Ecto neural progenitor cell (in vitro differentiated cells): ENCODE measurements around the gene CES4A.
"Not testable (repeated sequence)": the region's sequence is repeated elsewhere in the genome, so short reads cannot be mapped to it uniquely, and the experiment has no call there.

Source experiments
- DNase-seq: peaks from one replicate; pipeline ENCODE4 v3.0.0-alpha.2; 2018; ENCODE audit warnings: low spot score

Gene CES4A

DNA sequence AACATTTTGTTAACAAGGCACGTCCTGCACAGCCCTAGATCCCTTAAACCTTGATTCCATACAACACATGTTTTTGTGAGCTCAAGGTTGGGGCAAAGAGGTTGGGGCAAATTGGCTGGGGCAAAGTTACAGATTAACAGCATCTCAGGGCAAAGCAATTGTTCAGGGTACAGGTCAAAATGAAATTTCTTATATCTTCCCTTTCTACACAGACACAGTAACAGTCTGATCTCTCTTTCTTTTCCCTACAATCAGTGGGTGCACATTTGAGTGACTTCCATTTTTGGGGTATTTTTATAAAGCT lies 32.3 kb upstream of the CES4A start:
- DNase-seq: not testable (repeated sequence)

DNA sequence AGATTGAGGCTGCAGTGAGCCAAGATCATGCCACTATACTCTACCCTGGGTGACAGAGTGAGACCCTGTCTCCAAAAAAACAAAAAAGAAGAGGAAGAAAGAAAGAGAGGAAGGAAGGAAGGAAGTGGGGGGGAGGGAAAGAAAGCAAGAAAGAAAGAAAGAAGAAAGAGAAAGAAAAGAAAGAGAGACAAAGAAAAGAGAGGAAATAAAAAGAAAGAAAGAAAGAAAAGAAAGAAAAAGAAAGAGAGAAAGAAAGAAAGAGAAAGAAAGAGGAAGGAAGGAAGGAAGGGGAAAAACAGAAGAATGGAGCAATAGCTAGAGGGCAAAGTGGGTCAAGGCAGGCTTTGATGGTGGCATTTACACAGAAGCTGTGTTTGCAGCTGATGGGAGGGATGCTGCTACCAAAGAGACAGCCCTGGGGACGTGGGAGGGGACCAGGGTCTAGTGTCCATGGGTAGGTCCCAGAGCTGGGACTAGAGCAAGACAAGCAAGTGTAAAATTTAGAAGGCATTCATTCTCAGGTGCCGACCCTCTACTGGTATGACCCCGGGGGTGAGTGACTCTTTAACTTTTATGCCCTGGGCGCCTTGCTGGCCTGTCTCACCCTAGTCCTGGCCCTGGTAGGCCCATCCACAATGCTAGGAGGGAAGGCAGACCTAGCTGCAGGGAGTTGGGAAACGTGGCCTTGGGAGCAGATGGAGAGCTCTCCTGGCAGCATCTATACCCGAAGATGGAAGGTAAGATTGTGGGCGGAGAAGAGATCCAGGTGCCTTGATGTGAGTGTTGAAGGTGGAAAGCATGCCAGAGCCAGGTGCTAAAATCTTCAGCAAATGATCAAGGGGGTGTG lies 29.3 kb upstream of the CES4A start:
- no peak for DNase-seq

DNA sequence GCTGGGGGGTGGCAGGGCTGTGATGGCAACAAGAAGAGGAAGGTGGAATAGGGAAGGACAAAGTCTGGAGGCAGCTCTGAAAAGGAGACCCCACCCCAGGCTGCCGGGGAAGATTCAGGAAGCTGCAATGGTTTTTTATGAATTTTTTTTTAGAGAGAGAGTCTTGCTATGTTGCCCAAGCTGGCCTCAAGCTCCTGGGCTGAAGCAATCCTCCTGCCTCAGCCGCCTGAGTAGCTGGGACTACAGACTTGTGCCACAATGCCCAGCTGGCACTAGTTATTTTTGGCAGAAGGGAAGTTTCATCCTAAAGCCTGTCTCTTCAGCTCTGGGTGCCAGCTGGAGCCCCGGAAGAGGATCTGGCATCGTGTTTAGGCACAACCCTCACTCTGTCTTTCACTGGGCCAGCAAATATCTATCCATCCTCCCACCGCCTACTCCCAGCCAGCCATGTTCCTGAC lies 28.7 kb upstream of the CES4A start:
- no peak for DNase-seq

DNA sequence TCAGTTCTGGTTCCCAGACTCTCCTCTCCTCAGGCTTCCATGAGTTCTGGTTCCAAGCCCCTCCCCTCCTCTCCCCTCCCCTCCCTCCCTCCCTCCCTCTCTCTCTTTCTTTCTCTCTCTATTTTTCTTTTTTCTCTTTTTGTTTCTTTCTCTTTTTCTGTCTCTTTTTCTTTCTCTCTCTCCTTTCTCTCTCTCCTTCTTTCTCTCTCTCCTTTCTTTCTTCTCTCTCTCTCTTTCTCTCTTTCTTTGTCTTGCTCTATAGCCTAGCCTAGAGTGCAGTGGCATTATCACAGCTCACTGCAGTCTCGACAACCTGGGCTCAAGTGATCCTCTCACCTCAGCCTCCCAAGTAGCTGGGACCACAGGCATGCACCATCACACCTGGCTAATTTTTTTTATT lies 28.1 kb upstream of the CES4A start:
- no peak for DNase-seq

DNA sequence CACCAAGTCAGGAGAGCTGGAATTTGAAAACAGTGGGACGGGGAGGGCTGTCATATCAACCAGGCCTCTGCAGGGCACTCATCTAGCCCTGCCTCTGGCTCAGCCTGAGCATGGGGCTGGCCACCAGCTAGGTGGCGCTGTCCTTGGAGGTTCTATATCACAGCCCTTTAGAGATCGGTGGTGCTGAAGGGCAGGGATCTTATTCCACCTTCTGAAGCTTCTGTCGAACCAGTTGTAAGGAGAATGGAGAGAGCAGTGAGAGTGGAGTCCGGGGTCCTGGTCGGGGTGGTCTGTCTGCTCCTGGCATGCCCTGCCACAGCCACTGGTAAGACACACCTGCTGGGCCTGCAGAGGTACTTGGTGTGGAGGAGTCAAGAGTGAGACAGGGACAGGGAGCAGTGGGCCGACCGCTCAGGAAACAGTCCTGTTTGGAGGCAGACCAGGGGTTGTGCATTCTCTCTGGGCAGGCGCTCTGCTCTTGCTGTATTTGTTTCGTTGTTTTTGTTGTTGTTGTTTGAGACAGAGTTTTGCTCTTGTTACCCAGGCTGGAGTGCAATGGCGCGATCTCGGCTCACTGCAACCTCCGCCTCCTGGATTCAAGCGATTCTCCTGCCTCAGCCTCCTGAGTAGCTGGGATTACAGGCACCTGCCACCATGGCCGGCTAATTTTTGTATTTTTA lies 27.2 kb upstream of the CES4A start, which contains the start of gene CES3:
Gene CES3, plus strand, starts transcription at position 202 of the 680 bp plus-strand sequence. Its CDS starts 42 bp downstream, at position 244.
- peak; percentile 87 for DNase-seq

DNA sequence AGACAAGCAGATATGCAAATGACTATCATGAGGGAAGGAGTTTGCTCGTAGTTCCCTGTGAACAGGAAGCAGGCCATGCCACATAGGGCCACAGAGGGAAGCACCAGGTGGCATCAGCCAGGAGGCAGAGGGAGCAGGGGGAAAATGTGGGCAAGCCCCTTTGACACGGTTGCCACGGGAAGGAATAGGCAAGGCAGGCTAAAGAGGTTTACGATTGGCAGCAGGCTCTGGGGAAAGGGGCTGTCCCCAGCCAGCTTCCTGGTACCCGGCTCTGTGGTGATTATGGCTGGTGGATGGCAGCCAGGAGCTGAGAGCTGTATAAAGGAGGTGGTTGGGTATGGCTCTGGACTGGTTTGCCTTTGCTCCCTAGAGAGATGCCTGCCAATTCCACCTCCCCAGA lies 26.5 kb upstream of the CES4A start:
- DNase-seq: no peak

DNA sequence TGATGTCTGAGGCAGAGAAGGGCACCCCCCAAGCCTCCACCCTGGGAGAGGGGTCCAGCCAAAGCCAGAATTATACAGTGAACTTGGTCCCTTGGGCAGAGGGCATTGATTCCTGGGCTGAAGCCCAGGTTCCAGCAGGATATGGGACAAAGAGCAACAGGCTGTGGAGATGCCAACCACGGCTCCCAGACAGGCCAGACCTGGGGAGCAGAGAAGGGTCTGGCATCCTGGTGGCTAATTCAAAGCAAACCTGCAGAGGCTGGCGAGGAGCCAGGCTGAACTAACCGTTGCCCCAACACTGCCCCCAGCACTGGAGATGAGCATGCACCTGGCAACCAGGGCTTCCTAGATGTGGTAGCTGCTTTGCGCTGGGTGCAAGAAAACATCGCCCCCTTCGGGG lies 24.3 kb upstream of the CES4A start:
- no peak for DNase-seq

DNA sequence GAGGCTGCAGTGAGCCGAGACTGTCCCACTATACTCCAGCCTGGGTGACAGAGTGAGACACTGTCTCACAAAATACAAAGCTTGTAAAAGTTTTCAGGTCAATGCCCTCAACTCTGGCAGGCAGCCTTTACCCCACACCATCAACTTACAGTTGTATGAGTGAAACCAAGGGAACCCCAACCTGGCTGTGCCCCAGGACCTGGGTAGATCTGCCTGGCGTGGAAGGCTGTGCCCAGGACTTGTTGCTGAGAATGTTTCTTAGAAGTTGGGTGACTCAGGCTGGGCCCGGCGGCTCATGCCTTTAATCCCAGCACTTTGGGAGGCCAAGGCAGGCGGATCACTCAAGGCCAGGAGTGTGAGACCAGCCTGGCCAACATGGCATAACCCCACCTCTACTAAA lies 19.5 kb upstream of the CES4A start:
- DNase-seq: no peak

DNA sequence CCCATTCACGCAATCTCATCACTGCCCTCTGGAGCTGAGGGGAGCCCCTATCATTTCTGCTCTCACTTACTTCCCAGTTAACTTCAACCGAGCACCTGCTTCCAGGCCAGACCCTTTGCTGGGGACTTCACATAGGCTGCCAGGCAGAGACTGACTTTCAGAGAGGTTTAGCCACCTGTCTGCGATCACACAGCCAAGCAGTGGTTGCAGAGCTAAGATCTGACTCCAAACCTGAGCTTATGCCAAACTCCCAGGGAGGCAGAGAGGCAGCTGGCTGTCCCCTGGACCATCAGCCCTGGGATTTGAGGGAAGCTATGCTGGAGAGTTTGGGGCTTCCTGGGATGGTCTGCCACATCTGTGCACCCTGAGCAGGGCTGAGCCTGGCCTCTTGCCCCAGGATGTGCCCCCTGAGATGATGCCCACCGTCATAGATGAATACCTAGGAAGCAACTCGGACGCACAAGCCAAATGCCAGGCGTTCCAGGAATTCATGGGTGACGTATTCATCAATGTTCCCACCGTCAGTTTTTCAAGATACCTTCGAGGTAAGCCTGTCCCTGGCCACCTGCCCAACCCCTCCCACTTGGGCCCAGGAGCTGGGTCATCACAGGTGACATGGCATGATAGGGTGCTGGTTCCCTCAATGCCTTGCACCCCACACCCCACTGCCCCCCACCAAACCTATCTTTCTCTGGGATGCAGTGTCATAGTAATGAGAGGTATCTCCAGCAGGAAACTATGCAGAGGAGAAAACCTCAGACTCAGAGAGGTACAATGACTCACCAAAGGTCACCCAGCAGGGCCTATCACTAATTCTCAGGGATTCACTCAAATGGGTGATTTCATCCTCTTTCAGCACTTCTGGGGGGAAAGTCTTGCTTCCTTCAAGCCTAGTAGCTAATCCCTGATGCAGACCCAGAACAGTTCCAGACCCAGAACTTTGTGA lies 17.3 kb upstream of the CES4A start:
- no peak for DNase-seq

DNA sequence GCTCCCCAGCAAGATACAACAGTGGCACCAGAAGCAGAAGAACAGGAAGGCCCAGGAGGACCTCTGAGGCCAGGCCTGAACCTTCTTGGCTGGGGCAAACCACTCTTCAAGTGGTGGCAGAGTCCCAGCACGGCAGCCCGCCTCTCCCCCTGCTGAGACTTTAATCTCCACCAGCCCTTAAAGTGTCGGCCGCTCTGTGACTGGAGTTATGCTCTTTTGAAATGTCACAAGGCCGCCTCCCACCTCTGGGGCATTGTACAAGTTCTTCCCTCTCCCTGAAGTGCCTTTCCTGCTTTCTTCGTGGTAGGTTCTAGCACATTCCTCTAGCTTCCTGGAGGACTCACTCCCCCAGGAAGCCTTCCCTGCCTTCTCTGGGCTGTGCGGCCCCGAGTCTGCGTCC lies 15.4 kb upstream of the CES4A start:
- DNase-seq: no peak

DNA sequence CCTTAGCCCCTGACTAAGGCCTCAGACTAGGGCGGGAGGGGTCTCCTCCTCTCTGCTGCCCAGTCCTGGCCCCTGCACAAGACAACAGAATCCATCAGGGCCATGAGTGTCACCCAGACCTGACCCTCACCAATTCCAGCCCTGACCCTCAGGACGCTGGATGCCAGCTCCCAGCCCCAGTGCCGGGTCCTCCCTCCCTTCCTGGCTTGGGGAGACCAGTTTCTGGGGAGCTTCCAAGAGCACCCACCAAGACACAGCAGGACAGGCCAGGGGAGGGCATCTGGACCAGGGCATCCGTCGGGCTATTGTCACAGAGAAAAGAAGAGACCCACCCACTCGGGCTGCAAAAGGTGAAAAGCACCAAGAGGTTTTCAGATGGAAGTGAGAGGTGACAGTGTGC lies 14.7 kb upstream of the CES4A start:
- no peak for DNase-seq

DNA sequence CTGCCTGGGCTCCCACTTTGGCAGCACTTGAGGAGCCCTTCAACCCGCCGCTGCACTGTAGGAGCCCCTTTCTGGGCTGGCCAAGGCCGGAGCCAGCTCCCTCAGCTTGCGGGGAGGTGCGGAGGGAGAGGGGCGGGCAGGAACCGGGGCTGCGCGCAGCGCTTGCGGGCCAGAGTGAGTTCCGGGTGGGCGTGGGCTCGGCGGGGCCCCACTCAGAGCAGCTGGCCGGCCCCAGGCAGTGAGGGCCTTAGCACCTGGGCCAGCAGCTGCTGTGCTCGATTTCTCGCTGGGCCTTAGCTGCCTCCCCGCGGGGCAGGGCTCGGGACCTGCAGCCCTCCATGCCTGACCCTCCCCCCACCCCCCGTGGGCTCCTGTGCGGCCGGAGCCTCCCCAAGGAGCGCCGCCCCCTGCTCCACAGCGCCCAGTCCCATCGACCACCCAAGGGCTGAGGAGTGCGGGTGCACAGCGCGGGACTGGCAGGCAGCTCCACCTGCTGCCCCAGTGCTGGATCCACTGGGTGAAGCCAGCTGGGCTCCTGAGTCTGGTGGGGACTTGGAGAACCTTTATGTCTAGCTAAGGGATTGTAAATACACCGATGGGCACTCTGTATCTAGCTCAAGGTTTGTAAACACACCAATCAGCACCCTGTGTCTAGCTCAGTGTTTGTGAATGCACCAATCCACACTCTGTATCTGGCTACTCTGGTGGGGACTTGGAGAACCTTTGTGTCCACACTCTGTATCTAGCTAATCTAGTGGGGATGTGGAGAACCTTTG lies 14.0 kb upstream of the CES4A start:
- DNase-seq: not testable (repeated sequence)

DNA sequence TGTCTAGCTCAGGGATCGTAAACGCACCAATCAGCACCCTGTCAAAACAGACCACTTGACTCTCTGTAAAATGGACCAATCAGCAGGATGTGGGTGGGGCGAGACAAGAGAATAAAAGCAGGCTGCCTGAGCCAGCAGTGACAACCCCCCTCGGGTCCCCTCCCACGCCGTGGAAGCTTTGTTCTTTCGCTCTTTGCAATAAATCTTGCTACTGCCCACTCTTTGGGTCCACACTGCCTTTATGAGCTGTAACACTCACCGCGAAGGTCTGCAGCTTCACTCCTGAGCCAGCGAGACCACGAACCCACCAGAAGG lies 13.5 kb upstream of the CES4A start:
- not testable (repeated sequence) for DNase-seq

DNA sequence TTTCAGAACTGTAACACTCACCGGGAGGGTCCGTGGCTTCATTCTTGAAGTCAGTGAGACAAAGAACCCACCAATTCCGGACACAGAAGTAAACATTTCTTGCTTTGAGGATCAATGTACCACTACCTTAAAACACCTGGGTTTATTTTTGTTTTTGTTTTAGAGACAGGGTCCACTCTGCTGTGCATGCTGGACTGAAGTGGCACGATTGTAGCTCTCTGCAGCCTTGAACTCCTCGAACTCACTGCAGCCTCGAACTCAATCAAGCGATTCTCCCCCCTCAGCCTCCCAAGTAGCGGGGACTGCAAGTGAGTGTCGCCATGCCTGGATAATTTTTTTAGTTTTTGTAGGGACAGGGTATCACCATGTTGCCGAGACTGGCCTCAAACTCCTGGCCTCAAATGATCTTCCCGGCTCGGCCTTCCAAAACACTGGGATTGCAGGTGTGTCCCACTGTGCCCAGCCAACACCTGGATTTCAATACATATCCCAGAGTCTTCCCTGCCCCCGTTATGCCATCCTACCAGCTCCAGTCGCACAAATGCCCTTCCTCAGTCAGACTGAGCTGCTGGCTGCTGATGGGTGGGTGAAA lies 13.0 kb upstream of the CES4A start:
- no peak for DNase-seq

DNA sequence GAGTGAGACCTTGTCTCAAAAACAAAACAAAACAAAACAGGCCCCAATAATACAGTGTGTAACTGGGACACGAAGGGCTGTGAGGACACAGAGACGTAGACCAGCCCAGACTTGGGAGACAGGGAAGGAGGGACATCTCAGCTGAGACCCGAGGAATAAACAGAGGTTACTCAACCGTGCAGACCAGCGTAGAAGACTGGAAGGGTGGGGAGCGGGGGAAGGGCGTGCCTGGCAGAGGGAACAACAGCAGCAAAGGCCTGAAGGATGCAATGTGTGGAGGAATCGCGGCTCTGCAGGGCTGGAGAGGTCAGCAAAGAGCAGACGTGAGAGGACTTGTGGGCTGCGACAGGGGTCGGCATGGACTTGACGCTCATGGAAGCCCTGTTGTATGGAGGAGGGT lies 11.6 kb upstream of the CES4A start:
- DNase-seq: no peak

DNA sequence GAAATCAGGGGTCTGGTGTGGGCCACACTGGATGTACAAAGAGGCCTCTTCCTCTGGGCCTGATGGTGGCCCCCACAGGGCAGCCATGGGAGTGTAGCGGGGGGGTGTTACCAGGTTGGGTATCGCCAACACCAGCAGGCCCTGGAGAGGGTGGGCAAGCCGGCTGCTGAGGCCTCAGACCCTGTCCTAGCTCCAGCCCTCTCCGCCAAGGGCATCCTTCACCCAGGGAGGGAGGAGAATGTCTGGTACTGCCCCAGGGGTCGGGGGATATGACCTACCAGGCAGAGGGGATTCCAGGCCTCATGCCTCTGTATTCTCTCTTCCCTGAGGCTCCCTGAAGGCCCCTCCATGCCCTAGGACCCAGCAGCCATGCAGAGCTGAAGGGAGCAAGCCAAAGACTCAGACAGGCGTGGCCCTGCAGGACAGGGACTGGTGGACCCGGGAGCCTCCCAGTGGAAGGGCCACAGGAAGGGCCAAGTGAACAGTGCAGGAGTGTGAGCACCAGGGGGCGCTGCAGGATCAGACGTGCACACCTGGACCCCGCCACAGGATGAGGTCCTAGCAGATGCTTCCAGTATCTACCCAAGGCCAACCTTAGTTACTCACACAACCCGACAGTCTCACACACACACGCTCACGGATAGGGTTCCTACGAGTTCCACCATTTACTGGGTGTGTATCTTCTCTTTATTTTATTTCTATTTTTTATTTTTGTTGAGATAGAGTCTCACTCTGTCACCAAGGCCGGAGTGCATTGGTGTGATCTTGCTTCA lies 10.9 kb upstream of the CES4A start:
- DNase-seq: peak; percentile 94

DNA sequence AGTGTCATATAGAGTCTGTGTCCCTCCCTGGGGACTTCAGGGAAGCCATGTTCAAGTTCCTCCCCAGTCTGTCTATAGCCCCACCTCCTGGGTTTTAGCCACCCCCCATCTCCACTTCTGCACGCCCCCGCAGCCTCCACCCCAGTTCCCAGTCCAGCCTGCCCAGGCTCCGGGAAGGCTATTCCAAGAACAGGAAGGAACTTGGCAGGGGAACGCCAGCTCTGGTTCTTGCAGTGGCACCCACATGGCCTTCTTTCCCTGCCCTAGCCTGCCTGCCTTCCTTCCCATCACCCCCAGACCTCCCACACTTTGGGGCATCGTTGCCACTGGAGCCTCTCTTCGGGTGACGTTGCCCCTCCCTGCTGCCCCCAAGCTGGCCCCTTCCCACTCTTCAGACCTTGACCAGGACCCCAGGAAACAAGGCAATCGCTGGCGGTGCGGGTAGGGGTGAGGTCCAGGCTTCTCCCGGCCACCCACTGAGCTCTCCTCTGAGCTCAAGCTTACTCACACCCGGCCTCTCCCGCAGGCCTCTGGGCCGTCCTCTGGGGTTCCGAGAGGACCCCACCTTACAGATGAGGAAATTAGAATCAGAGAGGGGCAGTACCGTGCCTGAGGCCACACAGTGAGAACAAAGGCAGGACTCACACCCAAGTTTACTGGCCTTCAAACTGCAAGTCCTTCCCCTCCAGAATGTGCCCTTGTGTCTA lies 9.2 kb upstream of the CES4A start:
- no peak for DNase-seq

DNA sequence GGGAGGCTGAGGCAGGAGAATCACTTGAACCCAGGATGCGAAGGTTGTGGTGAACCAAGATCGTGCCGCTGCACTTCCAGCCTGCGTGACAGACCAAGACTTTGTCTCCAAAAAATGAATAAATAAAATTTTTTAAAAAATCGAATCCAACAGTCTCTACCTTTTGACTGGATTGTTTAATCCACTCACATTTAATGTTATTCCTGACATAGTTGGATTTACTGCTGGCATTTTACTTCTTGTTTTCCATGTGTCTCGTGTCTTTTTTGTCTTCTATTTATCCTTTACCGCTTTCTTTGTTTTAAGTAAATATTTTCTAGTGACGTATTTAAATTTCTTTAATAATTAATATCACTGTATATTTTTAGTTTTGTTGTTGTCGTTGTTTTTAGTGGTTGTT lies 5.4 kb upstream of the CES4A start:
- DNase-seq: no peak

DNA sequence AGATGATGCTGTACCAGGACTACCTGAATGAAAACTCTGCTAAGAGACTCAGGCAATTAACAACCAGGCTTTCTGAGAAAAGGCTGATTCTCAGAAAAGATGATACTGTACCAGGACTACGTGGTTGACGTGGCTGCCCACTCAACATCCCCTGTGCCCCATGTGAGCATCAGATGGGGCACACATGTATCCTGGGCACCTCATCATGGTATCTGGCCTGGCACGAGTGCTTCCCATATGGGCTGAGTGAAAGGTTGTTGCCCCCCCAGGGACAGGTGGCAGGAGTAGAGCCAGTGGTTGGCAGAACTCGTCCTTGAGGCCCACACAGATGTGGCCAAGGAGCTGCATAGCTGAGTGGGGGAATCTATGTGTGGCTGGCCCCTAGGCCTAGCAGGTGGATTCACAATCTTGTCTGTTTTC lies 3.5 kb upstream of the CES4A start:
- no peak for DNase-seq

DNA sequence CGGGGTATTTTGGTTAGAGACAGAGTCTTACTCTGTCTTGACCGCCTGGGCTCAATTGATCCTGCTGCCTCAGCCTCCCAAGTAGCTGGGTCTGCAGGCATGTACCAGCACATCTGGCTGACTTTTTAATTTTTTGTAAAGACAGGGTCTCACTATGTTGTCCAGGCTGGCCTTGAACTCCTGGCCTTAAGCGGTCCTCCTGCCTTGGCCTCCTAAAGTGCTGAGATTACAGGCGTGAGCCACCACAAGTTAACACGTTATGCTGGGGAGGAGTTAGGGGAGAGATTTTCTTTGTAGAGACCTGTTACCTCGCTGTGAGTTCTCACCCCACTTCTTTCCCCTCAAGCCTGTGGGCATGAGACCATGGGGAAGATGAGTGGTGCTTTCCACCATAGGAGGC lies 1.8 kb upstream of the CES4A start:
- no peak for DNase-seq
